Lung (tissue), 12 donors: ENCODE data around the gene BIN1. TPM values are rescaled to one million over a fixed set of nuclear protein-coding genes. Genes with fewer than 3 reads are reported as not detected.
A peak's percentile ranks its signal among the peaks of the same experiment; 100 is the strongest.

Source experiments
- ATAC-seq: fragments of 200-7000 bp; cut with Tn5 transposase; one replicate; pipeline ENCODE4 v1.9.1; 2020; ENCODE audit warnings: moderate number of reproducible peaks; ENCODE audit not compliant: insufficient read depth, low FRiP score
- DNase-seq, 3 donors: peaks; one replicate each; pipeline ENCODE4 v3.0.0-alpha.2; 2013 to 2017
- H3K27ac ChIP-seq, 2 donors: one replicate each; pipeline ENCODE4 v1.5.1; 2013; ENCODE audit warnings: mild to moderate bottlenecking in 2 of 2, moderate library complexity in 2 of 2, control low read depth in 1 of 2, inconsistent platforms in 1 of 2, low read depth in 1 of 2, low read length in 1 of 2
- H3K27me3 ChIP-seq, 3 donors: one replicate each; pipeline ENCODE4 v1.5.1; 2013; ENCODE audit warnings: low read length in 2 of 3; ENCODE audit not compliant: control insufficient read depth in 3 of 3, insufficient read depth in 3 of 3
- H3K36me3 ChIP-seq, 4 donors: one replicate each; pipeline ENCODE4 v1.5.1; 2013; ENCODE audit warnings: low read length in 4 of 4, mild to moderate bottlenecking in 1 of 4, moderate library complexity in 1 of 4; ENCODE audit not compliant: control insufficient read depth in 4 of 4, insufficient read depth in 4 of 4
- H3K4me1 ChIP-seq, 5 donors: one replicate each; pipeline ENCODE4 v1.5.1; 2013; ENCODE audit warnings: low read length in 5 of 5, mild to moderate bottlenecking in 2 of 5, moderate library complexity in 1 of 5; ENCODE audit not compliant: control insufficient read depth in 5 of 5, insufficient read depth in 5 of 5
- H3K4me3 ChIP-seq: one replicate; pipeline ENCODE4 v1.5.1; 2013; ENCODE audit warnings: mild to moderate bottlenecking, control low read depth, moderate library complexity
- H3K9ac ChIP-seq, 2 donors: one replicate each; pipeline ENCODE4 v1.5.1; 2013; ENCODE audit warnings: low read length in 2 of 2, control low read depth in 1 of 2; ENCODE audit not compliant: insufficient read depth in 1 of 2
- H3K9me3 ChIP-seq, 4 donors: one replicate each; pipeline ENCODE4 v1.5.1; 2013; ENCODE audit warnings: low read length in 3 of 4, mild to moderate bottlenecking in 1 of 4, moderate library complexity in 1 of 4; ENCODE audit not compliant: control insufficient read depth in 4 of 4, insufficient read depth in 3 of 4
- CTCF ChIP-seq: IDR thresholded peaks from 2 replicates; pipeline ENCODE4 v1.5.1; 2012; ENCODE audit warnings: mild to moderate bottlenecking; ENCODE audit errors: control extremely low read depth, extremely low read depth
- WGBS, 2 donors: extraction: QIAGEN DNeasy Blood & Tissue Kit; methylation state at CpG; one replicate each; pipeline ENCODE4 v1.1.7; 2013; 5-methylcytosine and 5-hydroxymethylcytosine counted together
- polyA plus RNA-seq, 2 donors: library from polyadenylated mRNA; stranded (reverse); fragments of 200-250 nt; gene quantifications; one replicate each; pipeline ENCODE4 v1.2.1, GENCODE V29; 2013
- total RNA-seq, 2 donors: library from RNA; depleted of rRNA in 1 of 2; stranded (reverse); fragments of >200 nt in 1 of 2; gene quantifications; one replicate each; pipeline ENCODE4 v1.2.1, GENCODE V29; 2014 to 2021
- donor health status: control.
- donor health status: control.
- donor health status: Bipolar disorder and iron deficiency.
- donor health status: healthy.
- donor health status: DM: yes; HTN: yes; CAD: no.

Gene BIN1
- total and polyA plus RNA-seq, 4 donors: 28.8 to 41.7 (median 36.2) TPM

- H3K4me3 ChIP-seq: no peak overlapping the region
- ATAC-seq: no peak
- H3K27me3 ChIP-seq: no peaks in the 10 kb centered on the region
- DNase-seq: no peak
- peaks cover 0 to 13% (median 0%) of the 10 kb centered on the region in 5 donors for H3K4me1 ChIP-seq
- 95 to 97% methylated on average over 4 of the region's 4 CpGs for WGBS, 2 donors
- no peak for TF ChIP-seq CTCF
- peaks cover 0 to 2% (median 0%) of the 10 kb centered on the region in 4 donors for H3K9me3 ChIP-seq
- H3K36me3 ChIP-seq: peaks cover 0 to 9% (median 3%) of the 10 kb centered on the region in 4 donors
- no peak overlapping the region for H3K9ac ChIP-seq
- no peak overlapping the region for H3K27ac ChIP-seq
These were observed 62.7 kb downstream of the BIN1 start for GRCh38 chr2:127044165-127044718.

GRCh38 chr2:127043367-127044164 is 63.4 kb downstream of the BIN1 start:
- Histone ChIP-seq H3K36me3 (peaks cover 0 to 5% (median 3%) of the 10 kb centered on the region in 4 donors), H3K9me3 (peaks cover 0 to 2% (median 0%) of the 10 kb centered on the region in 4 donors), H3K27me3 (no peaks in the 10 kb centered on the region), H3K4me1 (peaks cover 0 to 13% (median 0%) of the 10 kb centered on the region in 5 donors), H3K27ac (no peak overlapping the region), H3K4me3 (no peak overlapping the region), H3K9ac (no peak overlapping the region)
- DNase-seq (peak in 2 of 3 donors; percentile 65 to 69), ATAC-seq (no peak)
- no peak for TF ChIP-seq CTCF
- 84 to 92% methylated on average over 27 of the region's 27 CpGs for WGBS, 2 donors

GRCh38 chr2:127041259-127041970 is 65.5 kb downstream of the BIN1 start:
- no peak overlapping the region for H3K9ac ChIP-seq
- peaks cover 0 to 2% (median 0%) of the 10 kb centered on the region in 4 donors for H3K9me3 ChIP-seq
- no peak overlapping the region for H3K27ac ChIP-seq
- no peak for ATAC-seq
- no peak for DNase-seq
- no peak for TF ChIP-seq CTCF
- no peak overlapping the region for H3K4me3 ChIP-seq
- H3K36me3 ChIP-seq: no peaks in the 10 kb centered on the region
- 85 to 89% methylated on average over 15 of the region's 15 CpGs for WGBS, 2 donors
- peaks cover 0 to 19% (median 0%) of the 10 kb centered on the region in 5 donors for H3K4me1 ChIP-seq
- H3K27me3 ChIP-seq: no peaks in the 10 kb centered on the region
